Stimulated activated CD8-positive, alpha-beta memory T cell treated with anti-CD3 and anti-CD28 coated beads, Interleukin-15, amount 100 ng/mL, for 24 hours (primary cell): Measurements from ENCODE around the gene KRT1.

ENCODE experiments used
- DNase-seq: peaks from one replicate; pipeline ENCODE4 v3.0.0-alpha.2; 2020; ENCODE audit warnings: low read depth

Gene KRT1

GRCh38 chr12:52698651-52699340 is 18.6 kb upstream of the KRT1 start:
- no peak for DNase-seq

- no peak for DNase-seq
Observed at GRCh38 chr12:52697058-52697582, 16.9 kb upstream of the KRT1 start.

- no peak for DNase-seq
Observed at GRCh38 chr12:52696588-52696987, 16.4 kb upstream of the KRT1 start.

GRCh38 chr12:52695039-52695438 is 14.8 kb upstream of the KRT1 start:
- DNase-seq = no peak

- DNase-seq = no peak
Observed at GRCh38 chr12:52694151-52694550, 13.9 kb upstream of the KRT1 start.

- no peak for DNase-seq
Observed at GRCh38 chr12:52693261-52693660, 13.1 kb upstream of the KRT1 start.

- no peak for DNase-seq
Observed at GRCh38 chr12:52692254-52692653, 12.0 kb upstream of the KRT1 start.

GRCh38 chr12:52691841-52692150 is 11.6 kb upstream of the KRT1 start:
- DNase-seq = no peak

GRCh38 chr12:52691076-52691840 is 11.1 kb upstream of the KRT1 start:
- DNase-seq = no peak

- no peak for DNase-seq
Observed at GRCh38 chr12:52690351-52691075, 10.3 kb upstream of the KRT1 start.

- no peak for DNase-seq
Observed at GRCh38 chr12:52689936-52690335, 9.7 kb upstream of the KRT1 start.

GRCh38 chr12:52689239-52689638 is 9.0 kb upstream of the KRT1 start:
- DNase-seq = no peak

GRCh38 chr12:52688481-52688880 is 8.3 kb upstream of the KRT1 start:
- DNase-seq = no peak

- no peak for DNase-seq
Observed at GRCh38 chr12:52687497-52688385, 7.5 kb upstream of the KRT1 start.

GRCh38 chr12:52686756-52687487 is 6.7 kb upstream of the KRT1 start:
- no peak for DNase-seq

GRCh38 chr12:52686063-52686462 is 5.9 kb upstream of the KRT1 start:
- no peak for DNase-seq

GRCh38 chr12:52685406-52685890 is 5.2 kb upstream of the KRT1 start:
- no peak for DNase-seq

- DNase-seq = no peak
Observed at GRCh38 chr12:52684431-52684830, 4.2 kb upstream of the KRT1 start.

GRCh38 chr12:52683575-52684300 is 3.5 kb upstream of the KRT1 start:
- no peak for DNase-seq

- no peak for DNase-seq
Observed at GRCh38 chr12:52682938-52683574, 2.8 kb upstream of the KRT1 start.
